Measurements from ENCODE around the gene SNX8.

Gene SNX8

DNA sequence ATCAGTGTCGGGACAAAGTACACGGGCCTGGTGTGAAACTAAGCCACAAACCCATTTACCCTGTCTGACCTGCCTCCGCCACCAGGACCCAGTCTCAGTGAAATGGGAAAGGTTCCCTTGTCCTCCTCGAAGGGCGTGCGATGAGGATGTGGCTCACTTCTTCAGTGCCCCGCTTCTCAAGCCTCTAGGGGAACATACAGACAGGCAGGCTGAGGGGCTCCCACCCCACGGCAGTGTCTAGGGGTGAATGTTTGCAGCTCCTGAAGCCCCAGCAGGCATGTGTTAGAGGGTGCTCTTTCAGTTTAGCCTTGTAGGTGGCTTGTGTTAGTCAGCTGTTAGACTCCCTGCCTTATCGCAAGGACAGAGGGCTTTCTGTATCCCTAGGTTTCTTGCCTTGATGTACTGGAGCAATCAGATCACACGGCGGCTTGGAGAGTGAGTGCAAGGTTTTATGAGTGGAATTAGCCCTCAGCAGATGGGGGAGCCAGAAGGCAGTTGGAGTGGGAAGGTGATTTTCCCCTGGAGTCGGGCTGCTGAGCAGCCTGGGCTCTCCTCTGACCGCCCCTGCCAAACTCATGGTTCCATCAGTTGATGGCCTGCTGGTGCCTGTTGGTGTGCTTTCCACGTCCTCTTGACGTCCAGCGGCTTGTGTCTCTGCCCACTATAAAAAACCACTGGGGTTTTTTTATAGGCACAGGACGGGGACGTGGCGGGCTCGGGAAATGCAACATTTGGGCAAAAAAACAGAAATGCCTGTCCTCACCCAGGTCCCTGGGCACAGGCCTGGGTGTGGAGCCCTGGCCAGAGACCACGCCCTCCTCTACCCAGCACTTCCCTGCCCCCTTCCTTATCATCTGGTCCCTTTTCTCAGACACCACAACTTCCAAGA, 71.5 kb downstream of the SNX8 start:
- DNase-seq, result no peak

DNA sequence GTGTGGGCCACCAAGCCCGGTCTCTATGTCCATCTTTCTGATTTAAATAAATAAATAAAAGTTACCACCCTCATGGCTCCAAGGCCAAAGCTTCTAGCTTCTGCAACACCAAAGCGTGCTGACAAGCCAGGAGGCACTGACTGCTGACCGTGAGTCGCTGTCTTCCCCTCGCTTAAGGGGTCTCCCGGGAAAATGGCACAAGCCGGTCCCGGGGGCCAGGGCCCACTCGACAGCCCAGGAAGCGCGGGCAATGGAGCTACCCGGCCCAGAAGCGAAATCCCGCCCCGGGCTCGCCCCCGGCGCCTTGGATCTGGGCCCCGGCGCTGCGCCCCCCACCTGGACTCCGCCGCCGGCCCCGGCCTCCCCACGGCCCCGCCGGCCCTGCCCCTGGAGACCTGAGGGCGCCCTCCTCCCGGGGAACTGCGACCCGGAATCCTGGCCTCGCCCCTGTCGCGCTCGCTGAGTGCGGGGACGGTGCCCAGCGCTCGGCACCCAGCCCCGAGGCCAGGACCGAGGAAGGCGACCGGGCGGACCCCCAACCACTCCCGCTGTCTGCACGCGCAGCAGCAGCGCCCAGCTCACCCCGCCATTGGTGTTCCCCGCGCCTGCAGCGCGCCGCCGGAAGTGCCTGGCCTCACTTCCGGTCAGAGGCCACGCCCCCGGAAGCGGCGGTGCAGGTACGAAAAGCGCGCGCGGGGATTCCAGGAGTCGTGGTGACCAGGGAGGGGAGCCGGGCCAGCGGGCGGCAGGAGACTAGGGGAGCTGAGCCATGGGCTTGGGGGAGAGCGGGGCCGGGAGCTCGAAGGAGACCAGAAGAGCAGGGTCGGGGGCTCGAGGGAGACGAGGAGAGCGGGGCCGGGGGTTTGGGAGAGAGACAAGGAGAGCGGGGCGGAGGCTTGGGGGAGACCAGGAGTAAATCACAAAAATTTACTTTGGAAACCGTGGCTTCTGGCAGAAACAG, 72.4 kb downstream of the SNX8 start, which contains the start of the genes MRM2 and NUDT1:
Gene MRM2, minus strand, starts transcription at position 626 of the 961 bp plus-strand sequence. Its CDS starts 36 bp downstream, at position 590.
Gene NUDT1, plus strand, starts transcription at position 647 of the 961 bp plus-strand sequence. CDS start 2,349 bp downstream, outside the sequence.
- no peak for DNase-seq

DNA sequence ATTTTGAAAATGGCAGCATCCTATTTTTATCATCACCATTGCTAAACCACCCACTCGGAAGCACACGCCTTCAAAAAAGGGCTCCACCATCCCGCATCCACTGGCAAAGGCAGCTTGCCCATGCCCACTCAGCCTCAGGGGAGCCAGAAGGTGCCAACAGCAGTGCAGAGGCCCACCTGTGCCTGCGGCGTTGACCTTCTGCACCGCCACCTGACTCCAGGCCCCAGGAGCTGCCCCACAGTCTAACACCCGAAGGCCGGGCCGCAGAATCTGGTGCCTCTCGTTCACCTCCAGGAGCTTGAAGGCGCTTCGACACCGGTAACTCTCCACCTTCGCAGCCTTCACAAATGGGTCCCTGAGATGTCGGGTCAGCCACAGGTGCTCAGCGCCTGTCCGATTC, 75.0 kb downstream of the SNX8 start:
- DNase-seq, result no peak

DNA sequence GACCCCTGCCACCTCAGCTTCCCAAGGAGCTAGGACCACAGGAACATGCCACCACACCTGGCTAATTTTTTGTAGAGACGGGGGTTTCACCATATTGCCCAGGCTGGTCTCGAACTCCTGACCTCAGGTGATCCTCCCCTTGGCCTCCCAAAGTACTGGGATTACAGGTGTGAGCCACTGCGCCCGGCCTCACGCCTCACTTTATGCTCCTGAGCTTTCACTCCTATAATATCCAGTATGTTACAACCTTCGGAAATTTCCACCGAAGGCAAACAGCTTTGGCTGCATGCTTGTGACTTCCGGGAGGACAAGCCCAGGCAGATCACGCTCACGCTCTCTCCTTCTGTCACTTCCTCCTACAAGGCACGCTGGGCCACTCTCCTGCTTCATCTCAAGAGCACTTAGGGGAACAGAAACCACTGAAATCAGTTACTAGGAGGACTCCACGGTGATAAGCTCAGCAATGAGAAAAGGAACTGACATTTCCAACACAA, 77.1 kb downstream of the SNX8 start:
- no peak for DNase-seq

DNA sequence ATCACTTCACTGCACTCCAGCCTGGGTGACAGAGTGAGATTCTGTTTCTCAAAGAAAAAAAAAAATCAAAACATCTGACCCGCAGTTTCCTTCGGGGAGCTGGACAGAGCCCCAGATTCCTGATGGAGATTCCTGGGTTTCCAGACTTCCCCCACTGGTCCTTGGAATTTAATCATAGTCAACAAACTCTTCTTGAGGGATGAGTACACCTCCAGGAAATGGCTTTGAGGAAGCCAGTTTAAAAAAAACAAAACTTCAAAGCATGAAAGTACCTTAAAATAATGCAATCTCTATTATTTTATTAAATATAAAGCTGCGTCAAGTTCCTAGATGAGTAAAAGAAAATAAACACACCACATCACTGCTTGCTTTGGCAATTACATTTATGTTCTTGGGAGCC, 80.3 kb downstream of the SNX8 start:
- DNase-seq, result no peak

DNA sequence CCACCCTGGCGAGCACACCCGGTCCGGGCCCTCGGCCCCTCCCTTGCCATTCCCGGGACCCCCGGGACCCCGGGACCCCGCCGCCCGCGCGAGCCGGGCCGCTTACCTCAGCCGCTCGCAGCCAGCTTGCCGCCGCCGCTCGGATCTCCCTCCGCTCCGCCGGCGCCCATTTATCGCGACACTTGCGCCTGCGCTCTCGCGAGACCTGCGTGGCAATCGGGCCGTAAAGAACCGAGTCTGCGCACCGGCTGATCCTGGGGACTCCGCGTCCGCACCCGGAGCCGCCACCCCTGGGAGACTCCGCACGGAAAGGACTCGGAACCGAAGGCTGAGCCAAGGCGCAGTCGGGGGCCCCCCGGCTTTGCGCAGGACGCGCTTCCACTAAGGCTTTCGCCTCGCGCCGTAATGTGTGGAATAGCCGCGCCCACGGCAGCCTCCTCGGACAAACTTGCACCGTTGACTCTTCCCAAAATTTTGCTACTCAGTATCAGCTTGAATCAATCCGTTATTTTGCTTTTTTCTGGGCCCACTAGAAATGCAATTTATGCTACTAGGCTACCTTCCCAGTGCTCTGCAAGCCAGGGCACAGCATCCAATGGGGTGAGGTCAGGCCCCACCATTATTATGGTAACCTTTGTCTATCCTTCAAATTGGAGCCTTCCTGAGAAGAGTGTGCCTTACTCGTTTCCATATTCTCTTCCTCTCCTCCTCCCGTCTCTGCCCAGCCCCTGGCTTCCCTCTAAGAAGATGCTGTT, 81.3 kb downstream of the SNX8 start, which contains the start of gene MAD1L1:
Gene MAD1L1, minus strand, starts transcription at position 180 of the 755 bp plus-strand sequence. CDS start 2,812 bp downstream, outside the sequence.
- peak; percentile 59 for DNase-seq

DNA sequence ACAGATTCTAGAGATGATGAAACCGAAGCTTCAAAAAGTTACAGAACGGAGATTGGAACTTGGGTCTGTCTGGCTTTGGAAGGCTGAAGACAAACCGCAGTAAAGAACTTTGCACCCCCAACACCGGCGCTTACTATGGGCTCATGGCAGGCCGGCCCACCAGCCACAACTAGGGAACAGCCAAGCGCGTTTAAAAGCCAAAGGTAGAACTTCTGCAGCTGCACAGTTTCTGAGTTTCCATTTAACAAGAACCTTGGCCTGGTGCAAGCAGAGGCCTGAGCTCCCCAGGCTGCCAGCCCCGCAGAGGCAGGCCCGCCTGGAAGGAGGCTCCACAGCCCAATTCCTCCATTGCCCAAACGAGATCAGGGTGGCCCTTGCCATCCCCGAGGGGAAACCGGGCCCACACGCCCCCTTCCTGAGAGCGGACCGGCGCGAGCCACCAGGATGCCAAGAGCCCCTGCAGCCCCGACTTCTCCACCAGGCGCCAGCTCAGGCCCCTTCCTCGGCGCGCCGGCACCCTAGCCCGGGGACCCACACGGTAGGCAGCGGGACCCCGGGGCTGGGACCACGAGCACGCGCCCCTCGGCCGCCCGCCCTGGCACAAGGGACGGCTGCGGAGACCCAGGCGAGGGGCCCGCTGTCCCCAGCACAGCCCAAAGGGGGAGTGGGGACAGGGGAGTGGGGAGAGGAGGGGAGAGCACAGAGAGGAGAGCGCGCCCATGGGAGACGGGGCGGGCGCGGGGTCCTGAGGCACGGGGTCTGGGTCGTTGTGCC, 82.1 kb downstream of the SNX8 start:
- no peak for DNase-seq

DNA sequence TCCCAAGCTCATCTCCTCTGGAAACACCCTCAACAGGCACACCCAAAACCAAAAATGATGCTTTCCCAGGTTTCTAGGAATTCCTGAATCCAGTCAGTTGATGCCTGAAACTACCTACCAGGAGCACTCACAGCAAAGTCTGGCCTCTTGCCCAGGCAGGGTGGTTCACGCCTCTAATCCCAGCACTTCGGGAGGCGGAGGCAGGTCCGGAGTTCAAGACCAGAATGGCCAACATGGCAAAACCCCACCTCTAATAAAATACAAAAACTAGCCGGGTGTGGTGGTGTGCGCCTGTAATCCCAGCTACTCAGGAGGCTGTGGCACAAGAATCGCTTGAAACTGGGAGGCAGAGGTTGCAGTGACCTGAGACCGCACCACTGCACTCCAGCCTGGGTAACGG, 83.4 kb downstream of the SNX8 start:
- no peak for DNase-seq

DNA sequence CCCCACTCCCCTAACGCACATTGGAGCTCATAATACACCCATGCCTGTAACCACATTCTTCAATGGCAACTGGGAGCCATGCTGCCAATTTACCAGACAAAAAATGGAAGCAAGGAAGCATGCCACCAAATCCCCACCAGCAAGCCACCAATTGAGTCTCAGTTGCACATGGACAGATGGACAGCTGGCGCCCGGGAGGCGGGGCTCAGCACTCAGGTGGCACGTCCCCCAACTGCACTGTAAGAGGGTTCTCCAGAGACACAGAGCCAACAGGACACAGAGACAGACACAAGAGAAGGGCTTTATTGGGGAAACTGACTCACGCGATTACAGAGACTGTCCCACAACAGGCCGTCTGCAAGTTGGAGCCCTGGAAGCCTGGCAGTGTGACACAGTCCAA, 84.0 kb downstream of the SNX8 start:
- DNase-seq, result no peak

DNA sequence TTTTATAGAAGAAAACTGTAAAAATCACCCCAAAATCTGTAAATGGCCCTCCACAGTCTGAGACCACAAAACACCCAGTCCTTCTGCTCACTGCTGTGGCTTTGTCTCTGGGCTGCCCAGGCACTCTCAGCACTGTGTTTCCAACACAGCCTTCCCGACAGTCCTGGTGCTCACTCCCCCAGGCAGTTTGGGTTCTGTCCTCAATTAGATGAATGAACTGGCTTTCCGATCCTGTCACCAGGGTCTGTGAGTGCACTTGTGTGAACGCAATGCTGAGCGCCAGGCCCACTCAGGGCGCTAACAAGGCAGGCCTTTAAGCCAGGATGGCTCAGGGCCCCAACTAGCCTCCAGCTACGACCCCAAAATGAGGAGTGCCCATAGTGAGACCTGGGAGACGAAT, 84.8 kb downstream of the SNX8 start:
- no peak for DNase-seq

DNA sequence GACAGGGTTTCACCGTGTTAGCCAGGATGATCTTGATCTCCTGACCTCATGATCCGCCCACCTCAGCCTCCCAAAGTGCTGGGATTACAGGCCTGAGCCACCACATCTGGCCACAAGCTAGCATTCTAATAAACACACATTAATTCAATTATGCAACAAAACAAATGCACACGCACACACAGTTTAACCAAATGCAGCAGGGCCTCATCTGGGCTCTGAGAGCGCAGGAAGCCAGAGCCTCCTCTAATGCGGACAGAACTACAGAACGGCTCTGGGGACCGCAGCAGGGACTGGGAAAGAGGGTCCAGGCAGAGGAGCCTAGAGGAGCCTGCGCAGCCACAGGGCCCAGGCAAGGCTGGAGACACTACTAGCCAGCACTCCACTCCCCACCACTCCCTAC, 85.3 kb downstream of the SNX8 start:
- no peak for DNase-seq

DNA sequence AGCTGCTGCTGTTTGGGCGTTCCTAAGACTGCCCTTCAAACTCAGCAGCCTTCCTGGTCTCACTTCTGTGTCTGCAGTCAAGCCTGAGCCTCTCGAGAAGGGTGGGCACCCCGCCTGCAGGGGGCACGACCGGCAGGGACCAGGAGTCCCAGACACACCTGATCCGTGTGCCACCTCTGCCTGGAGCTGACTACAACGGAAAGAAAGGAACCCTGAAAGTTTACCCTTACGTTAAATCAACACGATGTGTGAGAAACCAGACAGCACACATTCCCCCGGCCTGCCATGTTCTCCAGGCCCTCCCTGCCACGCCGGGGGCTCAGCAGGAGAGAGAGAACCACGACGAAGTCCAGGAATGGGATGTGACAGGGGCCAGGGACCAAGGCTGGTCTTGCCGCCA, 86.5 kb downstream of the SNX8 start:
- no peak for DNase-seq

DNA sequence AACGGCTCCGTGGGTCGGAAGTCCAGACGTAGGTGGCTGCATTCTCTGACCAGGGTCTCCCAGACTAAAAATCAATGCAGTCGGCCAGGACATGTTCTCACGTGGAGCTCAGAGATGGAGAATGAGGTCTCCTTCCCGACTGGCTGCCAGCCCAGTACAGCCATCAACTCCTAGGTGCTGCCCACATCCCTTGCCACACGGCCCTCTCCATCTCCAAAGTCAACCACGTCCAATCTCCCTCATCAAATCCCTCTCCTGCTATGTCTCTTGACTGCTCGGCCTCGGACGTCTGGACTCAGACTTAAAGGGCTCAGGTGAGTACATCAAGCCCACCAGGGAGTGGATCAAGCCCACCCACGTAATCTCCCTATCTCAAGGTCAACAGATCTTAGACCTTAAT, 88.4 kb downstream of the SNX8 start:
- DNase-seq, result no peak

DNA sequence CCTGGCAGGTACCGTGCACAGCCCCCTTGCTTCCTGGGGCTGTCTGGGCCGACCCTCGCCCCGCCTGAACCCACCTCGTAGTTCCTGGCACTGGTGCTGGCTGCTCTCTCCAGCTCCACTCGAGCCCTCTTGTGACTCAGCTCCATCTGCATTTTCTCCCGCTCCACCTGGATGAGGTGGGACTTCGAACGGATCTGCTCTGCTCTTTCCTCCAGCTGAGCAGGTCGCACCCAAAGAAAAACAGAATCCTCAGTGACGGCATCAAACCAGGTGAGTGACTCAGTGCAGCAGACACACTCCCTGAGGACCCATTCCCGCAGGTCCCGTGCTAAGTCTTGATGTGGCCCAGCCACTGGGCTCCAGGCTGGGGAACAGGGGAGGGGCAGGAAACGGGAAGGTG, 88.9 kb downstream of the SNX8 start:
- no peak for DNase-seq

DNA sequence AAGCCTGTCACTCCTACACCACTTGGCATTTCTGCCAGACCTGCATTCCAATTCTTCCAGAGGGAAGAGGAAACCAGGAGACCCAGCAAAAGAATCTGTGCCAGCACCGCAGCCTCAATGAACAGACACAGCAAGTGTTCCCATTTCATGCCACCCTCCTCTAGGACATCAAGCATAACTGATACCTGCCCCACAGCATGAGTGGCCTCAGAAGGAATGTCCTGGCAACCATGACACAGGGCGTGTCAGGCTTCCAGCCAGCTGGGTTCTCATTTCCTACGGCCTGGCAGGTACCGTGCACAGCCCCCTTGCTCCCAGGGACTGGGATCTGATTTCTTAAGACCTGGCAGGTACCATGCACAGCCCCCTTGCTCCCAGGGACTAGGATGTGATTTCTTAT, 89.3 kb downstream of the SNX8 start:
- no peak for DNase-seq

DNA sequence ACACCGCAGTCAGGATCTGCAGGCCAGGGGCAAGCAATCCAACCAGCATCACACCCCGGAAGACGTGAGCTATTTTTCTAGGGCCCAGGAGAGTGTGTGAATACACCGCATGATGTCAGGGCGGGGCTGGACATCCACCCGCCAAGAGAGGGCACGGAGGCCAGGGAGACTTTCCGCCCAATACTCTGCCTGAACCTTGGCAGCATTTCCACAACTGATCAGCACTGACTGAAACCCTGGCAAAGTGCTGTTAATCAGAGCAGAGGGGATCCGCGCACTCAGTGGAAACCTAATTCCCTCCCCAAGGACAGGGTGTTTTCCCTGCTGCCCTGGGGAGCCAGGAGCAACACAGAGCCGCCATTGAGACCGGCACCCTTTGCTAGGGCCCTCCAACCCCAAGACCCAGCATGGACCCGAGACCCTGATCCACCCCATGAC, 89.7 kb downstream of the SNX8 start:
- no peak for DNase-seq

DNA sequence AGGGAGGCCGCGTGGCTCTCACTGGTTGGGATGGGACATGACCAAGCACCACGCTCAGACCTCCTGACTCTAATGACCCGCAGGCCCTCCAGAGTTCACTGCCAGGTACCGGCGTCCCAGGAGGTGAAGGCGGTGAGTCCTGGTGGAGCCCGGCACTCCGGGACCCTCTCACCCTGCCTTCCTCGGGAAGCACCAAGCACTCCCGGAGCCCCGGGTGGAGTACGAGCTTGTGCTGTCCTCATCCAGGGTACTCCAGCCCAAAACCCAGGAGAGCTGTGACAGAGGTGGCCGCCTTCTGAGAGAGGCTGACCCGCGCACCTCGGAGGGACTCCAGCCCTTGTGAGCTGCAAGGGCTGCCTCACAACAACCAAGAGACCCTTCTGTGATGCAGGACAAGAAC, 90.9 kb downstream of the SNX8 start:
- no peak for DNase-seq

DNA sequence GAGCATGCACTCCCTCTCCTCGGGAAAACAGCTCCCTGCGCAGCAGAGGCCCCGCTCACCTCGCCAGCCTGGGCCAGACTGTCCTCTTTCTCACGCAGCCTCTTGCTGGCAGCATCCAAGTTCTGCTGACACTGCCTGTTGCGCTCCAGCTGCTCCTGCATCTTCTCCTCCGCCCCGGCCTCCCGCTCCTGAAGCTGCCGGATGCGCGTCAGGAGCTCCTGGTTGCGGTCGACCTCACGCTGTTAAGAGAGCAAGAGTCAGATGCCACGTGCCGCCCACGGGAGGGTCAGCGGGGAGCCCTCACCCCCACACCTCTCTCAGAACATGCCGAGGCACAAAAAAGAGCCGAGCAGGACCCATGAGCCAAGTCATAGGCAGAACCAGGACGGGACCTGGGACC, 91.7 kb downstream of the SNX8 start:
- no peak for DNase-seq

DNA sequence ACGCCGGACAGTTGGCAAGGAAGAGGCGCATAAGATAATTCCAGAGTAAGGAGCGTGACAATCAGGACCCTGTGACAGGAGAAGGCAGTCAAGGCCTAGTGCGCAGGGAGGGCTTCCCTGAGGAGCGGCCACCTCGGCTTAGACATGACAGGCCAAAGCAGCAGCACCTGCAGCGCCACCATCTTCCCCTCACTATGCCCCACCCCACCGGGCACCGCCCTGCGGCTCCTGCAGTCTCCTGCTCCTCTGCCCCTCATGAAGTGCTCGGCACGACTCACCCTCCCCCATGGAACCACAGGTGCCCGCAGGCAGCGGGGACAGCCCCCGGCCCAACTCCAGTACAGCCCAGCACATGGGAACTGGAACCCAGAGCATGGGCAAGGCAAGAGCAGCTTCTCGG, 93.3 kb downstream of the SNX8 start:
- DNase-seq, result no peak

DNA sequence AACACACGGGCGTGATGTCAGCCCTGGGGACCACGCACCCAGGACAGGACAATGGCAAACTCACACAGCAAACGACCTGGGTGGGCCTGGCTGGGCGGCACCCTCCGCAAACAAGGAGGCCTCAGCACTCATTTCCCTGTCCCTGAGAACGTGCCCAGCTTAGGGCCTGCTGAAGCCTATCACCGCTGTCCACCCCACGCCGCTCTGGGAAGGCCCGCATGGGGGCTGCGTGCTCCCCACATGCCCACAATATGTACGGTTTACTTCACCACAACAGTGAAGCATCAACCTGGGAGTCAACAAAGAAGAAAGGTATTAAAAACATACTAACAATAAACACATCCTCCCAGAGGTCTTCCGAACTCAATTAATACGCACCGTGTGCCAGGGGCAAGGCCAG, 93.7 kb downstream of the SNX8 start:
- DNase-seq, result no peak

DNA sequence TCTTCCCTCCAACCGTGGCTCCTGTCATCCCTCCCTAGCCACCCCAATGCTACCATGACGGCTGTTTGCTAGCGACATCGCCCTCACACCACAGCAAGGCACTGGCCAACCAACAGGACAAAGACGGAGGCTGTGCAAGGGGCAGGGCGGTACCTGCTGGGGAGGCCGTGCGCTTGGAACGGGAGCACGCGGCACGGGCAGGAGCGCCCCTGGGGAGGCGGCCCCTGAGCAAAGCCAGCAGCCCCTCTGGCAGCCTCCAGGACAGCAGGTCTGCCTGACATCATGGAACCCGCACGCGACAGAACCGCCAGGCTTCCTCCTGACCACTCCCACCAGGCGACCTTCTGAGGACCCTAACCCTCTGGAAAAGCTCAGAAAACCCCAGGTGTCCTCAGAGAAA, 94.2 kb downstream of the SNX8 start:
- no peak for DNase-seq

DNA sequence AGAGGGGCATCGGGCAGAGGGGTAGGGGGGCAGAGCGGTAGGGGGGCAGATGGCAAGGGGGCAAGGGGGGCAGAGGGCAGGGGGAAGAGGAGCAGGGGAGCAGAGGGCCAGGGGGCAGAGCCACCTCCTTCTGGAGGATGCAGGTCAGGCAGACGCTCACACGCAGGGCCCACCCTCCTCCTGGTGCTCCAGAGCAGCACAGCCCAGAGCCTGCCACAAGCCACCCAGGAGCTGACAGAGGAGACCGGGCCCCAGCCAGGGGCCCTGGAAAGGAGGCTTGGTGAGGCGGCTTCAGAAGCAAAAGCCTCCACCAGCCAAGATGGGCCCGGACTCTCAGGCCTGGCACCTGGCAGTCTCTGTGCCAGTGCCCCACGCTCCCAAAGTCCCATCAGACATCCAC, 94.6 kb downstream of the SNX8 start:
- DNase-seq, result no peak
